Right renal pelvis (tissue), 4 donors: ENCODE results near the gene FBXO7. TPM values are rescaled to one million over a fixed set of nuclear protein-coding genes. Genes with fewer than 3 reads are reported as not detected.

Source experiments
- DNase-seq, 4 donors: peaks; one replicate each; pipeline ENCODE4 v3.0.0-alpha.2; 2013; ENCODE audit warnings: low read depth in 4 of 4, low spot score in 3 of 4, missing footprints in 1 of 4
- polyA plus RNA-seq, 4 donors: library from polyadenylated mRNA; unstranded; fragments of 120-200 nt; gene quantifications; one replicate each; pipeline ENCODE4 v1.2.1, GENCODE V29; 2013; ENCODE audit not compliant: insufficient read length in 4 of 4

Gene FBXO7
- polyA plus RNA-seq, 4 donors, result 114 to 131 (median 125) TPM

DNA sequence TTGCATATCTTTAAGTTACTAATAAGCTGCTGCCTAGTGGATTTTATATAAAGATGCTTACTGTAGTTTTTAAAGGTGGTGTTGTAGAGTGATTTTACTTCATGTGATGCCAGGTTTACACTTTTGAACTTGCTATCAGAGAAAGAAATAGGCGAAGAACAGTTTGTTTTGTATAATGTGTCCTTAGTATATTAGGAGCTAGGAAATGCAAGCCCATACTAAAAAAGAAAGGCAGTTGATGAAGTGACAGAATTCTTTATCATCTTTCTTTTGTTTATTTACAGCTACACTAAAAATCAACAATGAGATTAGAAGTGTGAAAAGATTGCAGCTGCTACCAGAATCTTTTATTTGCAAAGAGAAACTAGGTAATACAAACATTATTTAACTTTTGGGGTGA is 12.8 kb downstream of the FBXO7 start:
- no peak for DNase-seq

DNA sequence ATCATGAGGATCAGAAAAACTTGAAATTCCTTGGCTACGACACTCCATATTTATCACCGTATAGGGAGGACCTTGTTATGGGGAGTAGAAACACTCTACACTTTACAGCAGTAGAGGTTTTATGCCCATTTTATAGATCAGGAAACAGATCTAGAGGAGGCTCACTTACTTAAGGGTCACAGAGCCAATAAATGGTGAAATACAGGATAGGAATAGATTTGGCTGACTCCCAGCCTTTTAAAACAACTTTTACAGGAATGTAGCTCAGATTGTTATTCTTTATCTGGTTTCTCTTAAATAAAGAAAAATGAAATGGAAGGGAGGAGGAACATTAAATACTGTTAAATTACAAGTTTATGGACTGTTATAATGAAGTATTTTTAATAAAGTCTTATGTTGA is 14.8 kb downstream of the FBXO7 start:
- DNase-seq, result no peak

GRCh38 chr22:32490279-32490678 is 15.7 kb downstream of the FBXO7 start:
- no peak for DNase-seq

DNA sequence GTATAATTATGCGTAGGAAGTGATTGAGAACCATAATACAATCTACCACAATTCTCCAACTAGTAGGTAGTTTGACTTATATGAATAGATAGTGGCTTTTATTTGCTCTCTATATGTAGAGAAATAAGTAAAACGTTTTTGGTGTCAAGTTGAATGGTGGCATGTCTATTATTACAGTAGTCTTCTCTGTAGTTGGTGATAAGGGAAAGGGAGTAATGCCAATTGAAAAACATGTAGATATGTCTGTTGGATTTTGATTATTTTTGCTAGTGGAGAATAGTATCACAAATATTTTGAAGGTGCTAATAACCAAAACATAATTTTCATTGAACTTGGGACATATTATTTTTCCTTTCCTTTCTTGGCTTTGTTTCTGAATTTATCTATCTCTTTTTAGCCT is 17.5 kb downstream of the FBXO7 start:
- DNase-seq, result no peak

DNA sequence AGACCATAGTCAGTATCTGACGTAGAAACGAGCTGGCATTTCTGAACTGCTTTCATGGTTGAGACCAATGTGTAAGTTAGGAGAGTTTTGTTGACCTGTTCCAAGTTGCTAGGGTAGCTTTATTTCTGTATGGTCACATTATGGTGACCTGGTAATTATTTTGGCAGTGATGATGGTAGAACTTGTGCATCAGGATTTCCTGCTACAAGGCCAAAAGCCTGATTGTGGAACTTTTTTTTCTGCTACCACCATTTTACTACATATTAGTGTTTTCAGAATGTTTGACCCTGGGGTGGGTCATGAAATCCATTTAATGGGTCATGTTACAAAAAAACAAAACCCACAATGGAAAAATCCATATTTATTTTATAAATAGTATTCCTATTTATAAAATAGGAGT is 18.9 kb downstream of the FBXO7 start:
- DNase-seq, result no peak

DNA sequence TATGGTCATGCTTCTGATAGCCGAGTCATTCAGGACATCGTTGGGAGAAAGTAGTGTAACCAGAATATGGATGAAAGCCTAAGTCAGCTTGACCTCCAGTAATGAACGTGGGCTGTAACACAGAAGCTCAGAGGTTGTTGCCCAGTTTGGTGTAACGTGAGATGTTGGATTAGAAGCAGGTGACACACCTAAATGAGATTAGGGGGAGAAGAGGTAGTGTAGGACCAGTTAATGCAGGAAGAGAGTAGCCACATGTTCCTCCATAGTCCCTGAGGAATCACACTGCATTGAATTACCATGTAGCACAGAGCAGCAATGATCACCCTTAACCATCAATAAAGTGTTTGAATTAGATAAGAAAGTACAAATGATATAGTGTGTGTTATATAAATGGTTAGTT is 20.4 kb downstream of the FBXO7 start:
- no peak for DNase-seq

DNA sequence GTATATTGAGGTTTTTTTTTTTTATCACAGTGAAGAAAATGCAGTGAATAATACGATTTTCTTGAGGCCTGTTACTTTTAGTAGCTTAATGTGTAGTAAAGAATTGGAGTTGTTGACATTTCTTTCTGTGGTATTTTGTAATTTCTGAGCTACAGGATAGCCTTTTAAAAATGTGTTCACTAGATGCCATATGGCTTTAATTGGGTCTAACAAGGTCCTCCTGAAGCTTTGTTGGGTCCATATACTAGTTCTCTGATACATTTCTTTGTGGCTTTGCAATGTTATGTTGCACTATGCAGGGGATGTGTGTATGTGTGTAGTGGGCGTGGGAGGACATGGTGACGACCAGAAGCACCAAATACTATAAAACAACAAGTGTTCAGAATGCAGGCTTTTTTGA is 25.1 kb downstream of the FBXO7 start:
- DNase-seq, result no peak

DNA sequence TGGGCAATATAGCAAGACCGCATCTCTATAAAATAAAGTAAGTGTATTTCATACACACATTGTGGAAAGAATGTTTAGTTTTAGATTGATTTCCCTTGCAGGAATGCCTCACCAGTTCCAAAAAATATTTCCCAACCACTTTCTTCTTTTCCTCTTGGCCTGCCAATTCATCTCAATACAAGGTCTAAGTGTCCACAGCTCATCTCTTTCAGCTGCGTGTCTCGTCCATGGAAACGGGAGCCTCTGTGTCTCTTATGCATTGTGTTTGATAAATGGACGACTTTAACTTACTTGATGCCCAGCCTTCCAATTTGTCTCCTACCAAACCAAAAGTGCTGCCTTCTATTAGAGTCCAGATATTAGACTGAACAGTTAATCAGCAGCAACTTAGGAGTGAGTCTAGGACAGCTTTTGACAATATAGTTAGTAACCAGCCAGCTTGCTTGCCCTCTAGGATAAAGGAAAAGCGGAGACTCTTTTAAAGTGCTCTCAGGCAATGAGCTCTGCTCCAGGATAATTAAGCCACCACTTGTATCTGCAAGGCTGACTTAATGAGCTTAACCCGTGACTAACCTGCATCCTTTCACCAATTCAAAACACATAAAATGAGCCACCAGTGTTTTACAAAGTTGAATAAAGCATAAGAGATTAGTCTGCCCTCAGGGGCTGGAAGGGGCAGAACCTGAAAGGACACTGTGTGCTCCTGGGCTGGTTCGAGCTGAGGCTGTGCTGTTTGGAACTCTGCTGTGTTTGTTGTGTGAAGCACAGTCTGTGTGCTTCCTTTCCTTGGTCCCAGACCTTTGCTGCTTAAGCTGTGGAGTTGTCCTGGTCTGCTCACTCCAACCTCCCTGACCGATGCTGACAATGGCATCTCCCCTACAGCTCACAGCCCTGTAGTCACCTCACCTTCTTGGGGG is 27.5 kb downstream of the FBXO7 start:
- no peak for DNase-seq

GRCh38 chr22:32509045-32509444 is 34.4 kb downstream of the FBXO7 start:
- no peak for DNase-seq

DNA sequence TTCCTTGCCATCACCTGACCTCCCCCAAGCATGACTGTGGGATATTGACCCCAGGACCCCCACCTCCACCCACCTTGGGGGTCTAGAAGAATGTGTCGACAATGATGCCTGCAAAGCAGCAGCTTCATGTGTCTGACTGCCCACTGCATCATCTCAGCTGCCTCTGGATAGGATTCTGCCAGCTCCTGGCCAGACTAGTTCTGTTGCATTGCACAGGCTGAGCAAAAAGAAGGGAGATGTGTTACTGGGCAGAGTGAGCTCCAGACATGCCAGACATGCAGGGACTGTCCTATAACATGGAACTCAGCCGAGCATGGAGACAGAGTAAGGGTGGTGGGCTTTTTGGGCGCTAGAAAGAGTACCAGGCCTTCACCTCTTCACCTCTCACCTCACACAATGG is 36.7 kb downstream of the FBXO7 start:
- DNase-seq, result no peak

DNA sequence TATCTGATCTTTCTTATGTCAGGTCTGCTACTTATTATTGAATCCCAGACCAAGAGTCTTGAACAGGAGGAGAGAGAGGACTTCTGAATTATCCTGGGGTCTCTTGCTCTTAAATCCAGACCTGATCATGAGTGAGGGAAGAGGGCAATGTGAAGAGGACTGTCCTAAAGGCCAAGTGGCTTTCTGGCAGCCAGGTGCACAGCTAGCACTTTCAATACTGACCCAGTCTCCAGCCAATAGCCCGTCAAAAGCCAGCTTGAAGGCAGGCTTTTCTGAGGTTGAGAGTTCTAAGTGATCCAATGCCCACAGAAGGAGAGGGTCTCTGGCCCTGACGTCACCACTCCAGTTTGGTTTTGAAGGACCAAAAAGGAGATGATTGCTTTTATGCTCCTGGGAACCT is 37.2 kb downstream of the FBXO7 start:
- DNase-seq, result no peak

DNA sequence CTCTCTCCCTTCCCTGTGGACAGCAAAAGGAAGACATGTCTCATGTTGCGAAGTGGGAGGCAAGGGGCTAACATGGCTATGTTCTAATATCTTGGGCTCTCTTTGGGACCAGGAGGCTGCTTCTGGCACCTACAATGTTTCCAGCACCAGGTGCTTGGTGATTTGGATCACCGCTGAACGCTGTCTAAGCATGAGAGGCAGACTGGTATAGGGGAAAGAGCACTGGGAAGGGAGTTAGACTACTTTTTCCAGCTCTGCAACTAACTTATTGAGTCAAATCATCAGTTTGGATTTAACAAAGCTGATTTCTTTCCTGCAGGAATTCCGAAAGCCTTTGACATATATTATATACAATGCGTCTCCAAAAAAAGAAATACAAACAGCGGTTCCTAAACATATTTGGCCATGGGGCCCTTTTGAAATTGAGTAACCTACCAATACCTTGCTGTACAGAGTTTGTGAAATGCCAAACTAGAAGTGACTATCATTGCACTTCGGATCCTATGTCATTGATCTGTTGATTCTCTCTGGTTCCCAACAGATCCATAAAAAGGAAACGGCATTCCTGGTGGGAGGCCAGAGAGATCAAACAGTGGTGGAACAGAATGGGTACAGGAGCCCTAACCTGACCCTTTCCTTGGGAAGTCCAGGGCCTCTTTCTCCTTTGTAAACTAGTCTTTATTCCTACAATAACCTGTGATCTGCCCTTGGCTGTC is 37.8 kb downstream of the FBXO7 start:
- DNase-seq, result no peak

DNA sequence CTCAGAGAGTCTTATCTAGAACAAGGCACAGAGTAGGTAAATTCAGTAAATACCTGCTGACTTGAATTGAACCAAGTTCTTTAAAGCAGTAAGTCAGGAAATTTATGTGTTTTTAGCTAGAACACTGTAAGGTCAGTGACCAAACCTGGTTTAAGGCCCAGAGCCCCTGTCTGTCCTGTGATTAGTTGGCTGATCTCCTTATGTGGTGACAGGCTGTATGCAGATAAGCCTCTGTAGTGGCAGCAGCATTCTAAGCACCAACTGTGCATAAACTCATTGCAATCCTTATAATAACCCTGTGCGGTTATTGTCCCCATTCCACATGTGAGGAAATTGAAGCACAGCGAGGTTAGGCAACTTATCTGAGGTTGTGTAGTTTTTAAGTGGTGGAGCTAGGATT is 40.5 kb downstream of the FBXO7 start:
- no peak for DNase-seq

DNA sequence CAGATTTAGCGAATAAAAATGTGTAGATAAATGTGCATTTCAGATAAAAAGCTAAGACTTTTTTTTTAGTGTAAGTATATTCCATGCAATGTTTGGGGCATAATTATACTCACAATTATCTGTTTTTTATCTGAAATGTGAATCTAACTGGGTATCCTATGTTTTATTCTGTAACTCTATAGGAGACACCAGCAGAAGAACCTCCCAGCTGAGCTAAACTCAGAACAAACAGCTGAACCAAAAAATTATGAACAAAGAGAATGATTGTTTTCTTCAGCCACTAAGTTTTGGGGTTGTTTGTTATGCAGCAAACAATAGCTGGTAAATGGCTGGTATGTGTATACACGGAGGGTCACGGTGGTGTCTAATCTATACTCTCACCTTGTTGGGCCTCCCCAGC is 42.9 kb downstream of the FBXO7 start:
- DNase-seq, result no peak

GRCh38 chr22:32517921-32518320 is 43.3 kb downstream of the FBXO7 start:
- DNase-seq, result no peak

DNA sequence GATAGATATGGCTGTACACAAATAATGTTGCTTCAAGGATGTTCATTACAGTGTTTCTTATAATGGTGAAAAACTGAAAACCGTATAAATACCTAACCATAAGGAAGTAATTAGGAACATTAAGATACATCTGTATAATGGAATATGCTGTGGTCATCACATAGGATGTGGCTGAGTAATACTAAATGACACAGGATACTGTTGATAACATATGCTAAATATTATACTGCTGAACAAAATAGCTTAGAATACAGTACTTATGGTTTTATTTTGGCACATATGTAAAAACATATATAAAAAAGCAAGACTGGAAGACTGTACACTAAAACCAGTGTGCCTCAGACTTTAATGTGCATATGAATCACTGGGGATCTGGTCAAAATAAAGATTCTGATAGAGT is 43.8 kb downstream of the FBXO7 start:
- no peak for DNase-seq

GRCh38 chr22:32518848-32519247 is 44.2 kb downstream of the FBXO7 start:
- no peak for DNase-seq

DNA sequence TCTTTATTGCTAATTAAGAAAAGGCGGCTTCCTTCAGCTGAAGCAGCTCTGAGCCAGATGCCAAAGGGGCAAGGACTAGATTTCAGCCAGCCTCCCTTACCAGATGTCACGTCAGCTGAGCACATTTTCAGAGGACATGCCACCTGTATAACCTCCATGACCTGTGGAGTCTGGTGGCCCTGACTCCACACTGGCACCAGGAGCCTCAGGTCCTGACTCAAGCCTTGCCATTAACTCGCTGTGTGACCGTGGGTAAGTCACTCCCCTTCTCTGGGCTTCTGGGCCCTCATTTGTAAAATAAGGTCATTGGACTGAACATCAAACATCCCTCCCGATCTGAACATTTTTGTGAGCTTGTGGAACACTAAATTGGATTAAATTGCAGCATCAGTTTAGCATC is 46.0 kb downstream of the FBXO7 start:
- no peak for DNase-seq

DNA sequence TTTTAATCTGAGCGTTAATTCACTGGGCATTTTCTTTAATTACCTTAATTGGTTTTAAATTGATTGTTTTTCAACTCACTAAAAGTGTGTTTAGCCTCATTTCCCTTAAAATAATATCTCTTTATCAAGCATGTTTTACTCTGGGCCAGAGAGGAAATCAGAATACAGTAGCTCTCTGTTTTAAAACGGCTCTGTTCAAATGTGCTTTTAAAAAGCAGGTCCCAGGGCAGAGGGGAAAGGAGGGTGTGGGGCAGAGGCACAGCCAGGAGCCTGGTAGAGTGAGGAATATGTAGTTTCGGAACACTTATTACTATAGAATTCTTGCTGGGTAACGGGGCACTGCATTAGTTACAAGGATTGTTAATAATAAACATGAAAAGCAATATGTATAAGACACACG is 47.6 kb downstream of the FBXO7 start:
- no peak for DNase-seq

DNA sequence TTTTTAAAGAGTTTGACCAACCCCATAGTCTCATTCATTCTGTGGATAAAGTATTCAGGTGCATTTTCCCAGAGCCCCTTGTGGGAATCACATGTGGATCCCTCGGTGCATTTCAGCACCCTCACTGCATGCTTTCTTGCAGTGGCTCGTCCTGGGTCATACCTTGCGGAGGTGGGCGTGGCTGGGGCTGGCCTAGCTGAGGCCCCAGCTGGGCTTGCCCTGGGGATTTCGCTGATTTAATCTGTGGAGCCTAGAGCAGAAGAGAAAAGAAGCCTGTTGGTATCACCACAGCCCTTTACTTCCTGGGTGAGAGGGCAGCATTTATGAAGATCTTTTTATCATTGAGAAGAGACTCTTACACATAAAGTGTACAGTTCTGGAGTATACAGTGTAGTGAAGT is 53.1 kb downstream of the FBXO7 start:
- no peak for DNase-seq

GRCh38 chr22:32528316-32528715 is 53.7 kb downstream of the FBXO7 start:
- no peak for DNase-seq
